AG04449 (cell line): ENCODE measurements around the gene SELENOV.

ENCODE experiments used
- CTCF ChIA-PET: fragments of 350-600 bp; formaldehyde crosslinking; extraction: SDS; loops from one replicate; lab custom pipeline; 2021; ENCODE audit warnings: antibody characterized with exemption; lab: Yijun Ruan, JAX
- POLR2A ChIA-PET: fragments of 400-600, 350-600 bp; formaldehyde crosslinking; extraction: SDS; loops from one replicate; lab custom pipeline; 2020; ENCODE audit warnings: antibody characterized with exemption, inconsistent platforms; lab: Yijun Ruan, JAX
- DNase-seq: peaks from one replicate; pipeline ENCODE4 v3.0.0-alpha.2; 2010; ENCODE audit warnings: low read depth, low spot score
- H3K4me3 ChIP-seq: 2 replicates; pipeline ENCODE4 v1.5.1; 2011; ENCODE audit warnings: low read depth, mild to moderate bottlenecking, control low read depth, low read length
- CTCF ChIP-seq: IDR thresholded peaks from one replicate; pipeline ENCODE4 v1.5.1; 2011; ENCODE audit warnings: mild to moderate bottlenecking, moderate library complexity, low read length, control low read depth, inconsistent platforms; ENCODE audit not compliant: insufficient read depth; ENCODE audit errors: missing control alignments

SELENOV gene

GRCh38 chr19:39550197-39550596 is 35.3 kb downstream of the SELENOV start:
- no peak for TF ChIP-seq CTCF
- POLR2A ChIA-PET, result no interaction called here
- H3K4me3 ChIP-seq, result no peak overlapping the region
- DNase-seq, result no peak
- CTCF ChIA-PET, result interaction anchor here (1.0 to 4.9 kb wide), 4 partner anchors 10 to 294 kb away, joined by 3 to 58 read pairs (median 7); partner anchors contain the start of gene EID2

GRCh38 chr19:39553082-39553652 is 38.2 kb downstream of the SELENOV start:
- no peak for TF ChIP-seq CTCF
- no peak for DNase-seq
- H3K4me3 ChIP-seq, result no peak overlapping the region
- CTCF ChIA-PET, result interaction anchor here (0.8 to 4.9 kb wide), 6 partner anchors 9 to 291 kb away, joined by 3 to 58 read pairs (median 4); no protein-coding TSS in a partner anchor
- POLR2A ChIA-PET, result no interaction called here

- ChIA-PET POLR2A (no interaction called here), CTCF (interaction anchor here (4.9 kb wide), 1 partner anchor 119 kb away, joined by 58 read pairs; no protein-coding TSS in a partner anchor)
- TF ChIP-seq CTCF, result no peak
- DNase-seq, result no peak
- H3K4me3 ChIP-seq, result no peak overlapping the region
Measured at GRCh38 chr19:39554701-39555311, 39.9 kb downstream of the SELENOV start.

- no peak for DNase-seq
- no peak overlapping the region for H3K4me3 ChIP-seq
- POLR2A ChIA-PET, result no interaction called here
- CTCF ChIA-PET, result no interaction called here
- TF ChIP-seq CTCF, result no peak
Measured at GRCh38 chr19:39555883-39556282, 40.9 kb downstream of the SELENOV start.

- no peak overlapping the region for H3K4me3 ChIP-seq
- no peak for DNase-seq
- ChIA-PET POLR2A (no interaction called here), CTCF (no interaction called here)
- no peak for TF ChIP-seq CTCF
Measured at GRCh38 chr19:39557811-39558623, 43.1 kb downstream of the SELENOV start.

GRCh38 chr19:39558624-39559117 is 43.7 kb downstream of the SELENOV start:
- H3K4me3 ChIP-seq, result no peak overlapping the region
- TF ChIP-seq CTCF, result no peak
- ChIA-PET CTCF (no interaction called here), POLR2A (no interaction called here)
- DNase-seq, result no peak
